ENCODE measurements around the gene ALG8. TPM values are rescaled to one million over a fixed set of nuclear protein-coding genes. Genes with fewer than 3 reads are reported as not detected.

The ALG8 gene
- polyA plus RNA-seq, 1 donor (not counting 4 experiments of a cell fraction or from before 2014, with no cell fraction given), result 71.8 TPM

GRCh38 chr11:78163828-78164227 is 24.4 kb upstream of the ALG8 start:
- Histone ChIP-seq H2AFZ (ENCODE audit: control insufficient read depth, low read length) (no peak overlapping the region), H3K27ac (ENCODE audit: control insufficient read depth, insufficient read depth, low read length) (no peak overlapping the region), H4K20me1 (ENCODE audit: control insufficient read depth, extremely low read depth, insufficient read depth, low read length) (no peaks in the 10 kb centered on the region), H3K4me3 (ENCODE audit: control insufficient read depth in 2 of 3, extremely low read depth in 1 of 3, insufficient read depth in 2 of 3, low read depth in 1 of 3, low read length in 3 of 3) (no peak overlapping the region), H3K9me3 (ENCODE audit: control insufficient read depth, low read depth, low read length) (no peaks in the 10 kb centered on the region), H3K4me2 (ENCODE audit: control insufficient read depth, extremely low read depth, insufficient read depth, low read depth, low read length) (no peak overlapping the region), H3K4me1 (ENCODE audit: control insufficient read depth, extremely low read depth, insufficient read depth, low read length) (no peaks in the 10 kb centered on the region), H3K9me1 (ENCODE audit: control insufficient read depth, extremely low read depth, insufficient read depth, low read length) (no peaks in the 10 kb centered on the region), H3K9ac (ENCODE audit: control insufficient read depth, extremely low read depth, insufficient read depth, low read length) (no peak overlapping the region), H3K79me2 (ENCODE audit: control insufficient read depth, insufficient read depth, low read length) (no peaks in the 10 kb centered on the region), H3K36me3 (ENCODE audit: control insufficient read depth in 2 of 2, extremely low read depth in 1 of 2, insufficient read depth in 2 of 2, low read length in 2 of 2) (no peaks in the 10 kb centered on the region), H3K27me3 (ENCODE audit: control insufficient read depth, extremely low read depth, insufficient read depth, low read length) (no peaks in the 10 kb centered on the region)
- TF ChIP-seq CTCF (optimal IDR thresholded peaks at IDR 0.05 in 1 of 3, IDR thresholded peaks at IDR 0.05 in 1 of 3, conservative IDR thresholded peaks at IDR 0.05 in 1 of 3; ENCODE audit: extremely low read depth in 1 of 3, insufficient read depth in 2 of 3, low read length in 3 of 3) (no peak), EZH2 (IDR thresholded peaks at IDR 0.05; ENCODE audit: low read length) (no peak)
- dilution Hi-C loops (cut with MboI; ENCODE audit: extremely low pct_ligation_motif_present, low sequenced_read_pairs), result no loop called here
- FAIRE-seq (no peak), DNase-seq (ENCODE audit: low read depth, low spot score) (no peak)

GRCh38 chr11:78161962-78162371 is 22.5 kb upstream of the ALG8 start:
- H3K4me3 ChIP-seq (ENCODE audit: control insufficient read depth in 2 of 3, extremely low read depth in 1 of 3, insufficient read depth in 2 of 3, low read depth in 1 of 3, low read length in 3 of 3), result no peak overlapping the region
- H3K27ac ChIP-seq (ENCODE audit: control insufficient read depth, insufficient read depth, low read length), result no peak overlapping the region
- H3K79me2 ChIP-seq (ENCODE audit: control insufficient read depth, insufficient read depth, low read length), result no peaks in the 10 kb centered on the region
- no peak for DNase-seq (ENCODE audit: low read depth, low spot score)
- no peak overlapping the region for H2AFZ ChIP-seq (ENCODE audit: control insufficient read depth, low read length)
- no peak for TF ChIP-seq EZH2 (IDR thresholded peaks at IDR 0.05; ENCODE audit: low read length)
- TF ChIP-seq CTCF (optimal IDR thresholded peaks at IDR 0.05 in 1 of 3, IDR thresholded peaks at IDR 0.05 in 1 of 3, conservative IDR thresholded peaks at IDR 0.05 in 1 of 3; ENCODE audit: extremely low read depth in 1 of 3, insufficient read depth in 2 of 3, low read length in 3 of 3), result no peak
- no peak overlapping the region for H3K4me2 ChIP-seq (ENCODE audit: control insufficient read depth, extremely low read depth, insufficient read depth, low read depth, low read length)
- no peaks in the 10 kb centered on the region for H3K36me3 ChIP-seq (ENCODE audit: control insufficient read depth in 2 of 2, extremely low read depth in 1 of 2, insufficient read depth in 2 of 2, low read length in 2 of 2)
- H4K20me1 ChIP-seq (ENCODE audit: control insufficient read depth, extremely low read depth, insufficient read depth, low read length), result no peaks in the 10 kb centered on the region
- no peaks in the 10 kb centered on the region for H3K27me3 ChIP-seq (ENCODE audit: control insufficient read depth, extremely low read depth, insufficient read depth, low read length)
- dilution Hi-C loops (cut with MboI; ENCODE audit: extremely low pct_ligation_motif_present, low sequenced_read_pairs), result no loop called here
- no peak for FAIRE-seq
- no peaks in the 10 kb centered on the region for H3K9me1 ChIP-seq (ENCODE audit: control insufficient read depth, extremely low read depth, insufficient read depth, low read length)
- no peak overlapping the region for H3K9ac ChIP-seq (ENCODE audit: control insufficient read depth, extremely low read depth, insufficient read depth, low read length)
- H3K4me1 ChIP-seq (ENCODE audit: control insufficient read depth, extremely low read depth, insufficient read depth, low read length), result no peaks in the 10 kb centered on the region
- no peaks in the 10 kb centered on the region for H3K9me3 ChIP-seq (ENCODE audit: control insufficient read depth, low read depth, low read length)

Data from keratinocyte (primary cell).